Suprapubic skin (tissue), 4 donors: ENCODE data around the gene SCAMP2. TPM values are rescaled to one million over a fixed set of nuclear protein-coding genes. Genes with fewer than 3 reads are reported as not detected.

Experiments
- DNase-seq, 2 donors: peaks; one replicate each; pipeline ENCODE4 v3.0.0-alpha.2; 2019; ENCODE audit warnings: low spot score in 2 of 2
- H3K27ac ChIP-seq: fragments of 200-600 bp; sonication (generic); one replicate; pipeline ENCODE4 v1.5.1; 2019
- H3K27me3 ChIP-seq: fragments of 200-600 bp; sonication (generic); one replicate; pipeline ENCODE4 v1.5.1; 2019
- H3K36me3 ChIP-seq: fragments of 200-600 bp; sonication (generic); one replicate; pipeline ENCODE4 v1.5.1; 2019
- H3K4me1 ChIP-seq: fragments of 200-600 bp; sonication (generic); one replicate; pipeline ENCODE4 v1.5.1; 2019
- H3K4me3 ChIP-seq: fragments of 200-600 bp; sonication (generic); one replicate; pipeline ENCODE4 v1.5.1; 2019; ENCODE audit warnings: mild to moderate bottlenecking
- H3K9me3 ChIP-seq: fragments of 200-600 bp; sonication (generic); one replicate; pipeline ENCODE4 v1.5.1; 2019
- EP300 ChIP-seq: sonication (generic); formaldehyde crosslinking; IDR thresholded peaks from one replicate; pipeline ENCODE4 v1.6.1; 2017; ENCODE audit warnings: antibody characterized with exemption
- POLR2A ChIP-seq, 2 donors: fragments of 450-650 bp; IDR thresholded peaks; one replicate each; pipeline ENCODE4 v1.6.1; 2017; ENCODE audit warnings: antibody characterized with exemption in 2 of 2, mild to moderate bottlenecking in 2 of 2, moderate library complexity in 2 of 2
- POLR2AphosphoS5 ChIP-seq, 3 donors: sonication (generic); formaldehyde crosslinking; IDR thresholded peaks; one replicate each; pipeline ENCODE4 v1.6.1; 2017; ENCODE audit warnings: antibody characterized with exemption in 3 of 3
- WGBS: methylation state at CpG from one replicate; pipeline ENCODE4 v1.1.5; 2018; 5-methylcytosine and 5-hydroxymethylcytosine counted together
- total RNA-seq, 4 donors: library from RNA; depleted of rRNA; stranded (reverse); fragments of >200 nt; gene quantifications; one replicate each; pipeline ENCODE4 v1.1.0, GENCODE V29; 2016
- TF ChIP-seq, protein P1 (sequence below), 2 donors: fragments of 200-600 bp in 1 of 2; fragments of 450-650 bp in 1 of 2; sonication (generic) in 1 of 2; IDR thresholded peaks; one replicate each; pipeline ENCODE4 v1.5.1; 2016 to 2019; ENCODE audit warnings: antibody characterized with exemption in 2 of 2, mild to moderate bottlenecking in 1 of 2, moderate library complexity in 1 of 2

Gene SCAMP2
- total RNA-seq, 4 donors from 2014 or later, result 82.7 to 120 (median 102) TPM

DNA sequence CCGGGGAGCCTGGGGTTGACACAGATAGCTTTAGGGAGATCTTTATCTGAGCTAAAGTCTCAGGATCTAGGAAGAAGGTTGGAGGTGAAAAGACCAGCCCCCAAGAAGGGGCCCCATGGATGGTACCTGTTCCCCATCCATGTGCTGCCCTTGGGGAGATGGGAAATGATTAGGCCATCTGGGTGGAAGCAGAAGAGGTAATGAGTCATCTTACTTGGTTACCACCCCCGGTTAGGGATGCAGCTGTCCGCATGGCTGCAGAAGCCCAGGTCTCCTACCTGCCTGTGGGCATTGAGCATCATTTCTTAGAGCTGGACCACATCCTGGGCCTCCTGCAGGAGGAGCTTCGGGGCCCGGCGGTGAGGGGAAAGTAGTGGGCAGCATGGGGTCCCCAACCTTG is 49.8 kb downstream of the SCAMP2 start:
- TF ChIP-seq POLR2A (IDR thresholded peaks at IDR 0.05) (no peak), EP300 (no peak), POLR2AphosphoS5 (IDR thresholded peaks at IDR 0.05) (no peak)
- Histone ChIP-seq H3K9me3 (no peaks in the 10 kb centered on the region), H3K4me3 (no peak overlapping the region), H3K27ac (no peak overlapping the region), H3K4me1 (peaks cover 9% of the 10 kb centered on the region), H3K36me3 (no peaks in the 10 kb centered on the region), H3K27me3 (peaks cover 22% of the 10 kb centered on the region)
- no peak for DNase-seq
- 69% methylated on average over 6 of the region's 6 CpGs for WGBS

DNA sequence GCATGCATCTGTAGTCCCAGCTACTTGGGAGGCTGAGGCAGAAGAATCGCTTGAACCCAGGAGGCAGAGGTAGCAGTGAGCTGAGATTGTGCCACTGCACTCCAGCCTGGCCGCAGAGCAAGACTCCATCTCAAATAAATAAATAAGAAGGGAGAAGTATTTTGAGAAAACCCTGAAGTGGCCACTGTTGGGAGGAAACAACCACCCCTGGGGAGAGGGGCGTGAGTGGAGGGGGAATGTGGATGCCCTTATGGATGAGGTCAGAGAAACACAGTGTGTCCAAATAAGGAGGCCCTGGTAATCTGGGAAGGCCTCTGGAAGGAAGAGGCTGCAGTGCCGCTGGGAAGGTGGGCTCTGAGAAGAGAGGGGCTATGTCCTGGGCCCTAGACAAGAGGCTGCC is 50.9 kb downstream of the SCAMP2 start:
- TF ChIP-seq, protein P1, sequence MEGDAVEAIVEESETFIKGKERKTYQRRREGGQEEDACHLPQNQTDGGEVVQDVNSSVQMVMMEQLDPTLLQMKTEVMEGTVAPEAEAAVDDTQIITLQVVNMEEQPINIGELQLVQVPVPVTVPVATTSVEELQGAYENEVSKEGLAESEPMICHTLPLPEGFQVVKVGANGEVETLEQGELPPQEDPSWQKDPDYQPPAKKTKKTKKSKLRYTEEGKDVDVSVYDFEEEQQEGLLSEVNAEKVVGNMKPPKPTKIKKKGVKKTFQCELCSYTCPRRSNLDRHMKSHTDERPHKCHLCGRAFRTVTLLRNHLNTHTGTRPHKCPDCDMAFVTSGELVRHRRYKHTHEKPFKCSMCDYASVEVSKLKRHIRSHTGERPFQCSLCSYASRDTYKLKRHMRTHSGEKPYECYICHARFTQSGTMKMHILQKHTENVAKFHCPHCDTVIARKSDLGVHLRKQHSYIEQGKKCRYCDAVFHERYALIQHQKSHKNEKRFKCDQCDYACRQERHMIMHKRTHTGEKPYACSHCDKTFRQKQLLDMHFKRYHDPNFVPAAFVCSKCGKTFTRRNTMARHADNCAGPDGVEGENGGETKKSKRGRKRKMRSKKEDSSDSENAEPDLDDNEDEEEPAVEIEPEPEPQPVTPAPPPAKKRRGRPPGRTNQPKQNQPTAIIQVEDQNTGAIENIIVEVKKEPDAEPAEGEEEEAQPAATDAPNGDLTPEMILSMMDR (IDR thresholded peaks at IDR 0.05), result no peak
- TF ChIP-seq POLR2AphosphoS5 (IDR thresholded peaks at IDR 0.05), result no peak
- TF ChIP-seq POLR2A (IDR thresholded peaks at IDR 0.05), result no peak
- no peak for TF ChIP-seq EP300
- peaks cover 13% of the 10 kb centered on the region for H3K27me3 ChIP-seq
- H3K9me3 ChIP-seq, result no peaks in the 10 kb centered on the region
- H3K4me1 ChIP-seq, result peaks cover 12% of the 10 kb centered on the region
- no peak overlapping the region for H3K4me3 ChIP-seq
- no peak for DNase-seq
- H3K27ac ChIP-seq, result no peak overlapping the region
- 88% methylated on average over 4 of the region's 4 CpGs for WGBS
- no peaks in the 10 kb centered on the region for H3K36me3 ChIP-seq

DNA sequence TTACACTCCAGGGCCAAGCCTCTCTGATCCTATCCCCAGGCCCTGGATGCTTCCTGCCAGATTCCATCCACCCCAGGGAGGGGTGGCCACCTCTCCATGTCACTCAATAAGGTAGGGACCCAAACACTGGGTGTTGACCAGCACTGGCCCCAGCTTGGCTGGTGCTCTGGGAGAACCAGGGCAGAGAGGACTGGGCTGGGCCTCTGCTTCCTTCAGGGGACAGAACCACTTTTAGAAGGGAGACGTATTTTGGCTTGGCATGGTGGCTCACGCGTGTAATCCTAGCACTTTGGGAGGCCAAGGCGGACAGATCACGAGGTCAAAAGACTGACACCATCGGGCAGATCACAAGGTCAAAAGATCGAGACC is 51.4 kb downstream of the SCAMP2 start:
- Histone ChIP-seq H3K27ac (no peak overlapping the region), H3K36me3 (no peaks in the 10 kb centered on the region), H3K27me3 (peaks cover 8% of the 10 kb centered on the region), H3K4me3 (no peak overlapping the region), H3K4me1 (peaks cover 12% of the 10 kb centered on the region), H3K9me3 (no peaks in the 10 kb centered on the region)
- TF ChIP-seq EP300 (no peak), POLR2A (IDR thresholded peaks at IDR 0.05) (no peak), POLR2AphosphoS5 (IDR thresholded peaks at IDR 0.05) (no peak)
- TF ChIP-seq, protein P1 (IDR thresholded peaks at IDR 0.05), result no peak
- DNase-seq, result no peak
- WGBS, result 89% methylated on average over 7 of the region's 7 CpGs

DNA sequence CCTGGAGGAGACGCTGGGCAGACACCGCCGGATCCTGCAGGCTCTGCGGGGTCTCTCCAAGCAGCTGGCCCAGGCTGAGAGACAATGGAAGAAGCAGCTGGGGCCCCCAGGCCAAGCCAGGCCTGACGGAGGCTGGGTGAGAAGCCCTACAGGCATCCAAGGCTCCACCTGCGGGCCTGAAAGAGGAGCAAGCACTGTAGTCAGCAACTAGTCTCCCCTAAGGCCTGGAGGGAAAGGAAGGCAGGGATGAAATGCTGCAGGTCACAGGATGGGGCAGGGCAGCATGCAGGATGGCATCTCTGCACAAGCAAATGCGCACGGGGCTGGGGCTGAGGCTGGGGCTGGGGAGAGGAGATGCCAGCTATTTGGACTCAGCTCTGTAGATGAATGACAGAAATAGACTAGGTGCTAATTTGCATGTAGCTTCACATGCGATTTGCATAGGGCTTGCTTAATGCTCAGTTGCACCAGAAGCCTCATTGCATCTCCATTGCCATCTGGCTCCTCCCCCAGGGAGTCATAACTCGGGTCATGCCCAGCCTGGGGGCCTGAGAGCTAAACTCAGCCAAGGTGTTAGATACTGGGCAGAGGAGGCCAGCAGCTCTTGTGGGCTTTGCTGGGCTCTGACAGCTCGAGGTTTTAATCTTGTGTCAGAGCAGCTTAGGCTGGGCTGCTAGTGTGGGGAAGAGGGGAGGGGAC is 51.9 kb downstream of the SCAMP2 start:
- H3K4me1 ChIP-seq, result peaks cover 12% of the 10 kb centered on the region
- WGBS, result 56% methylated on average over 5 of the region's 11 CpGs
- H3K9me3 ChIP-seq, result no peaks in the 10 kb centered on the region
- H3K27me3 ChIP-seq, result peaks cover 3% of the 10 kb centered on the region
- no peak for DNase-seq
- TF ChIP-seq EP300 (no peak), POLR2A (IDR thresholded peaks at IDR 0.05) (no peak), POLR2AphosphoS5 (IDR thresholded peaks at IDR 0.05) (no peak)
- TF ChIP-seq, protein P1 (IDR thresholded peaks at IDR 0.05), result no peak
- H3K4me3 ChIP-seq, result no peak overlapping the region
- H3K36me3 ChIP-seq, result no peaks in the 10 kb centered on the region
- no peak overlapping the region for H3K27ac ChIP-seq

DNA sequence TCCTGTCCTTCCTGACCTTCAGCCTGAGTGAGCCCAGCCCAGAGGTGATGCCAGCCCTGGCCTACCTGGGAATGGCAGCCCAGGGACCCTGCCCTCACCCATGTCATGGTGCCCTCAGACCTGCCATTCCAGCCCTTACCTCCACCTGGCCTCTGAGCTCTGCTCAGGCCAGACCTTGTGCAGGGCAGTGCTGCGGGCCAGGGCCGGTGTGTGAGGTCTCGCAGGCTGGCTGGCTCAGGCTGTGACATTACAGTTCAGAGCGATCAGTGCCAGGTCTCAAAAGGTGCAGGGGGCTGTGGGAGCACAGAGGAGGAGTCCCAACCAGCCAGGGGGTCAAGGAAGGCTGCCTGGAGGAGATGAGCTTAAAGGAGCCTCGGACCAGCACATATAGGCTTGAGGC is 53.1 kb downstream of the SCAMP2 start:
- DNase-seq, result no peak
- 85% methylated on average over 4 of the region's 5 CpGs for WGBS
- no peaks in the 10 kb centered on the region for H3K9me3 ChIP-seq
- H3K27me3 ChIP-seq, result no peaks in the 10 kb centered on the region
- H3K36me3 ChIP-seq, result no peaks in the 10 kb centered on the region
- H3K4me1 ChIP-seq, result peaks cover 12% of the 10 kb centered on the region
- H3K4me3 ChIP-seq, result no peak overlapping the region
- TF ChIP-seq POLR2AphosphoS5 (IDR thresholded peaks at IDR 0.05) (no peak), EP300 (no peak), POLR2A (IDR thresholded peaks at IDR 0.05) (no peak)
- TF ChIP-seq, protein P1 (IDR thresholded peaks at IDR 0.05), result no peak
- no peak overlapping the region for H3K27ac ChIP-seq

DNA sequence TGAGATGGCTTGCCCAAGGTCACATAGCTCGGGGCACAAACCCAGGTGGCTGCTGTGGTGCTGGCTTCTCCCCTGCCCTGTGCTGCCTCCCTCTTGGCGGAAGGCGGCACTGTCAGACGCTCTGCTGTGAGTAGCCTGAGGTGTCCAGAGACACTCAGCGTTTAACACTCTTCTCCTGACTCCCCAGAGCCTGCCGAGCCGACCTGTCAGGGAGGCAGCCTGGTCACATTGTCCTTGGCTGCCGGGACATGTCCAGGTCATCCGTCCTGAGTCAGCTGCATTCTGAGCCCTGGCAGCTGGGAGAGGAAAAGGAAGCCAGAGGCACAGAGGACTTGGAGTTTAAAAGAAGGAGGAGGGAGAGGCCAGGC is 55.8 kb downstream of the SCAMP2 start:
- no peaks in the 10 kb centered on the region for H3K36me3 ChIP-seq
- peaks cover 12% of the 10 kb centered on the region for H3K4me1 ChIP-seq
- H3K4me3 ChIP-seq, result no peak overlapping the region
- no peak for DNase-seq
- H3K9me3 ChIP-seq, result no peaks in the 10 kb centered on the region
- H3K27me3 ChIP-seq, result no peaks in the 10 kb centered on the region
- TF ChIP-seq POLR2AphosphoS5 (IDR thresholded peaks at IDR 0.05), result no peak
- H3K27ac ChIP-seq, result no peak overlapping the region
- 18% methylated on average over 2 of the region's 9 CpGs for WGBS
